Measurements from ENCODE around the gene HOXB1. TPM values are rescaled to one million over a fixed set of nuclear protein-coding genes. Genes with fewer than 3 reads are reported as not detected.

HOXB1 gene
- total and polyA plus RNA-seq, 2 of the 8 experiments (the other 6 are each of a cell fraction or from before 2014, with no cell fraction given), result not detected

DNA sequence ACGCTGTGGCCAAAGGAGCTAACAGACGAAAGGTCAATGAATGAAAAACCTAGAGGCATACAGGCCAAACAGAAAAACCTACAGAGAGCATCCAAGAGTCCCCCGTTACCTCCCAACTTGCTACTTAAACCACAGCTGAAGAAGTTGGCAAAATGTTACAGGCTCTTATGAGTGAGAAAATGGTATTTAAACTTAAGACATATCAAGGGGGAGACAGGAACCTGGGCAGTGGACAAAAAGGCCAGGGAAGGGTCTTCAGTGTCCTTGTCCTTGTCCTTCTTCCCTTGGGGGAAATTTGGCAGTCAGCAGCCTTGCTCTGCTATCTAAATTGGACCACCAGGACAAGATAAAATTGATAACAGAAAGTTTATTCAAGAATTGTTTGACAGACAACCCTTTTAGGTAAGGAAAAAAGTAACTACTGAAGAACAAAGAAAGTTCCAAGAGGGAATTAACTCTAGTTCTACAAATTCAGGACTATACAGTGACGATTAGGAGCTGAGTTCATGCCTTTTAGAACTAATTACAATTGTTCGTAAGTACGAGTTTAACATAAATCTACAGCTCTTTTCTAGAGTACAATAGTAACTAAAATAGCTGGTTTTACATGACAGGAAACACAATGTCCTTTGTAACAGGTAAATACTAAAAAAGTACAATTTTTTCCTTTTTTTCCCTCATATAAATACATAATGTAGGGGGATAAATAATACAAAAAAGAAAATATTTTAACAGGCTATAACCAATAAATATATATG is 17.9 kb upstream of the HOXB1 start:
- no peak for TF ChIP-seq YY1 (IDR thresholded peaks at IDR 0.05; ENCODE audit: low read depth, low read length)
- TF ChIP-seq FOSL1 (IDR thresholded peaks at IDR 0.05; ENCODE audit: insufficient read depth, low read depth, low read length), result no peak
- TF ChIP-seq JUN (IDR thresholded peaks at IDR 0.05; ENCODE audit: low read depth, low read length), result no peak
- TF ChIP-seq EP300 (IDR thresholded peaks at IDR 0.05; ENCODE audit: borderline replicate concordance in 1 of 2, low read depth in 2 of 2, low read length in 2 of 2), result no peak
- no peak for TF ChIP-seq SP1 (IDR thresholded peaks at IDR 0.05; ENCODE audit: low read depth, low read length)
- TF ChIP-seq MAFK (IDR thresholded peaks at IDR 0.05; ENCODE audit: low read depth, low read length), result no peak
- no peak for TF ChIP-seq EGR1 (IDR thresholded peaks at IDR 0.05; ENCODE audit: borderline replicate concordance, low read depth, low read length)
- H4K91ac ChIP-seq (replicated peaks; ENCODE audit: insufficient read length, low read length), result no peak overlapping the region
- H4K5ac ChIP-seq (ENCODE audit: insufficient read length, low read depth, low read length), result no peak overlapping the region
- peaks cover 93 to 100% (median 98%) of the 10 kb centered on the region in 4 experiments for H3K27me3 ChIP-seq (replicated peaks in 1 of 4; ENCODE audit: control insufficient read depth in 3 of 4, extremely low read depth in 1 of 4, insufficient read depth in 3 of 4, low read length in 3 of 4)
- H3K14ac ChIP-seq (ENCODE audit: insufficient read length), result no peak overlapping the region
- no peak overlapping the region for H3K27ac ChIP-seq (ENCODE audit: low read depth, low read length)
- no peak overlapping the region for H2BK5ac ChIP-seq (ENCODE audit: low read depth, low read length)
- H3K4me3 ChIP-seq (ENCODE audit: extremely low read depth in 1 of 4, insufficient read depth in 2 of 4, low read depth in 3 of 4, low read length in 4 of 4), result no peak overlapping the region
- peaks cover 0 to 3% (median 0%) of the 10 kb centered on the region in 4 experiments; a peak in 1 of 8 replicates for H3K36me3 ChIP-seq (ENCODE audit: control insufficient read depth in 2 of 4, insufficient read depth in 4 of 4, low read length in 3 of 4)
- POLR2A ChIA-PET (ENCODE audit: partially characterized antibody), result no interaction called here
- H4K8ac ChIP-seq (ENCODE audit: extremely low read depth, insufficient read depth, low read length), result no peak overlapping the region
- no peak overlapping the region for H2BK20ac ChIP-seq (ENCODE audit: low read length)
- FAIRE-seq, result no peak
- no peak overlapping the region for H3K9ac ChIP-seq (replicated peaks in 1 of 4; ENCODE audit: extremely low read depth in 1 of 4, low read depth in 3 of 4, low read length in 3 of 4)
- no peak for DNase-seq (ENCODE audit: low read depth in 1 of 2, low spot score in 2 of 2)
- no peak overlapping the region for H2BK120ac ChIP-seq (replicated peaks; ENCODE audit: low read depth, low read length)
- WGBS, 2 experiments (ENCODE audit: extremely low coverage in 1 of 2, insufficient coverage in 1 of 2, insufficient read length in 1 of 2, insufficient replicate concordance in 2 of 2, low coverage in 1 of 2, low lambda C conversion rate in 2 of 2, missing lambda C conversion rate in 1 of 2), result 10% methylated on average over 4 of the region's 6 CpGs; no CpG with 5 or more reads in 1 of the 2 experiments
- H2BK15ac ChIP-seq (ENCODE audit: low read length), result no peak overlapping the region
- H3K79me1 ChIP-seq (ENCODE audit: low read depth, low read length), result no peaks in the 10 kb centered on the region
- H3K4ac ChIP-seq (replicated peaks; ENCODE audit: insufficient read length, low read depth, low read length), result no peak overlapping the region
- peaks cover 19 to 21% of the 10 kb centered on the region in 2 experiments for H4K20me1 ChIP-seq (replicated peaks in 1 of 2; ENCODE audit: control insufficient read depth in 1 of 2, insufficient read depth in 2 of 2, low read length in 2 of 2)
- no peaks in the 10 kb centered on the region for H3K9me3 ChIP-seq (ENCODE audit: insufficient read depth in 2 of 2, low read depth in 1 of 2, low read length in 1 of 2)
- H3K18ac ChIP-seq (ENCODE audit: extremely low read depth, low read length), result no peak overlapping the region
- H3K4me2 ChIP-seq (ENCODE audit: insufficient read depth in 1 of 2, low read depth in 2 of 2, low read length in 2 of 2), result peak overlapping the region in 1 of 2 experiments; percentile 10; a peak in 2 of 4 replicates
- peaks cover 6 to 25% (median 8%) of the 10 kb centered on the region in 4 experiments for H3K4me1 ChIP-seq (replicated peaks in 1 of 4; ENCODE audit: control insufficient read depth in 3 of 4, insufficient read depth in 4 of 4, low read length in 3 of 4)
- no peak overlapping the region for H3K23ac ChIP-seq (ENCODE audit: insufficient read length)
- no peaks in the 10 kb centered on the region; the same call in 1 of the 2 replicates for H3K23me2 ChIP-seq (ENCODE audit: low read depth, low read length)
- H3K56ac ChIP-seq (replicated peaks; ENCODE audit: insufficient read length, low read depth, low read length), result no peak overlapping the region
- H2AFZ ChIP-seq (ENCODE audit: low read length), result no peak overlapping the region
- H3K79me2 ChIP-seq (ENCODE audit: control insufficient read depth in 1 of 2, insufficient read depth in 2 of 2, low read length in 2 of 2), result no peaks in the 10 kb centered on the region
- H2BK12ac ChIP-seq (ENCODE audit: low read depth, low read length), result no peak overlapping the region
- H2AK5ac ChIP-seq (ENCODE audit: low read depth, low read length), result no peak overlapping the region
- CTCF ChIA-PET (ENCODE audit: partially characterized antibody), result interaction anchor here (1.0 to 6.6 kb wide), 8 partner anchors 9 to 48 kb away, joined by 3 to 53 read pairs (median 14); partner anchors contain the start of genes HOXB1, HOXB3 and HOXB5
